HTR-8/SVneo (cell line): ENCODE data around the gene LITAF.
"Not testable (repeated sequence)": the region's sequence is repeated elsewhere in the genome, so short reads cannot be mapped to it uniquely, and the experiment has no call there.

Experiments
- DNase-seq: peaks from one replicate; pipeline ENCODE4 v3.0.0; 2011; ENCODE audit warnings: low spot score, mixed read lengths; ENCODE audit not compliant: insufficient read length
- FAIRE-seq: peaks from 2 replicates; lab custom pipeline; 2011; peaks lifted over from hg19 to GRCh38; lab: Jason Lieb, UNC

Gene LITAF

DNA sequence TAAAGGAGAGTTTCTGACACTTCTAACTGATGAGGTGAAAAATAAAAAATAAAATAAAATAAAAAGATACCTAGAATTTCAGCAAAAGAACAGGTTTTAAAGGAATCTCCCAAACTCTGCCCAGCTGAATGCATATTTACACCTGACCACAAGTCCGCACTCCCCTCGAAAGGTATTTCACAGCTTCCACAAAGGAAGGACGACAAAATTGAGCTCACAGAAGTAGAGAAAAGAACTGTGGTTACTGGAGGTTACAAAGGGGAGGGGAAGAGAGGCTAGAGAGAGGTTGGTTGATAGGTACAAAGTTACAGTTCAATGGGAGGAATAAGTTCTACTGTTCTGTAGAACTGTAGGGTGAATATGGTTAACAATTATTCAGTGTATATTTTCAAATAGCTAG lies 5.0 kb downstream of the LITAF start:
- no peak for FAIRE-seq

GRCh38 chr16:11580451-11581086 lies 6.2 kb downstream of the LITAF start:
- DNase-seq (no peak), FAIRE-seq (no peak)

More for the DNA sequence above, 5.0 kb downstream of the LITAF start:
- DNase-seq, result no peak

DNA sequence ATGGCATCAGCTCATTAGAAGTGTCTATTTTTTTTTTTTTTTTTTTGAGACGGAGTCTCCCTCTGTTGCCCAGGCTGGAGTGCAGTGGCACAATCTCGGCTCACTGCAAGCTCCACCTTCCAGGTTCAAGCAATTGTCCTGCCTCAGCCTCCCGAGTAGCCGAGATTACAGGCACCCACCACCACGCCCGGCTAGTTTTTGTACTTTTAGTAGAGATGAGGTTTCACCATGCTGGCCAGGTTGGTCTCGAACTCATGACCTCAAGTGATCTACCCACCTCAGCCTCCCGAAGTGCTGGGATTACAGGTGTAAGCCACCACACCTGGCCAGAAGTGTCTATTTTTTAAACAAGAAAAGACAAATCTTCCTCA lies 9.4 kb downstream of the LITAF start:
- FAIRE-seq, DNase-seq: not testable (repeated sequence)

GRCh38 chr16:11576427-11577289 lies 10.1 kb downstream of the LITAF start:
- FAIRE-seq (peak; percentile 9), DNase-seq (no peak)

GRCh38 chr16:11575223-11575589 lies 11.5 kb downstream of the LITAF start:
- FAIRE-seq, result no peak
- no peak for DNase-seq

DNA sequence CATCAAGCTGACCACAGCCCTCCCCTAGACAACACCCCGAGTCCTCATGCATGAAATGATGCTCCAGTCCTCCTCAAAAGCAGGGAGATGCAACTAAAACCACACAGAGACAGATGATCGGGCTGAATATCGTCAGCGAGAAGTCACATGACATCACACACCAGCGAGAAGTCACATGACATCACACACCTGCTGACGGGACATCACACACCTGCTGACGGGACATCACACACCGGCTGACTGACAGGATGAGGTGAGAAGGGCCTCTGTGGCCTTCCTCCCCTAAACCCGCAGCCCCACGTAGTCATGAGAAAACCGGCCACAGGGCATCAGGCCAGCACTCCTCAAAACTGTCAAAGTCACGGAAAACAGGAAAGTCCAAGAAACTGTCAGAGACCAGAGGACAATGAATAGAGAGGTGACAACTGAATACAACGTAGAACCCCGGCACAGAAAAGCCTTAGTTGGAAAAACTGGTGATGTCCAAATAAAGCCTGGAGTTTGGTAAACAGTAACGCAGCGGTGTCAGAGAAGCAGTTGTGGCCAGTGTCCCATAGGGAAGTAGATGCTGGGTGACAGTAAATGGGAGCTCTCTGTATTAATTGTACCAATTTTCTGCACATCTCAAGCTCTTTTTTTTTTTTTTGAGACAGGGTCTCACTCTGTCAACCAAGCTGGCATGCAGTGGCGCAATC lies 14.3 kb downstream of the LITAF start:
- peak; percentile 52 for FAIRE-seq
- no peak for DNase-seq

GRCh38 chr16:11571549-11571948 lies 15.2 kb downstream of the LITAF start:
- no peak for FAIRE-seq
- DNase-seq, result no peak

DNA sequence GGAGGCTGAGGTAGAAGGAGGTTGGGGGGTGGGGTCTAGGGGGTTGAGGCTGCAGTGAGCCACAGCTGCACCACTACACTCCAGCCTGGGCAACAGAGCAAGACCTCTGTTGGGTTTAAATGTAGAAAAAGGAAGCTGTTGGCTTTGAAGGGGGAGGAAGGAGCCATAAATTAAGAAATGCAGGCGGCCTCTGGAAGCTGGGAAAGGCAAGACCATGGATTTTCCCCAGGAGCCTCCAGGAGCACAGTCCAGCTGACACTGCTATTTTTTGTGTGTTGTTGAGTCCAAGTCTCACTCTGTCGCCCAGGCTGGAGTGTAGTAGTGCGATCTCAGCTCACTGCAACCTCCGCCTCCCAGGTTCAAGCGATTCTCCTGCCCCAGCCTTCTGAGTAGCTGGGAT lies 15.9 kb downstream of the LITAF start:
- FAIRE-seq (no peak), DNase-seq (no peak)

DNA sequence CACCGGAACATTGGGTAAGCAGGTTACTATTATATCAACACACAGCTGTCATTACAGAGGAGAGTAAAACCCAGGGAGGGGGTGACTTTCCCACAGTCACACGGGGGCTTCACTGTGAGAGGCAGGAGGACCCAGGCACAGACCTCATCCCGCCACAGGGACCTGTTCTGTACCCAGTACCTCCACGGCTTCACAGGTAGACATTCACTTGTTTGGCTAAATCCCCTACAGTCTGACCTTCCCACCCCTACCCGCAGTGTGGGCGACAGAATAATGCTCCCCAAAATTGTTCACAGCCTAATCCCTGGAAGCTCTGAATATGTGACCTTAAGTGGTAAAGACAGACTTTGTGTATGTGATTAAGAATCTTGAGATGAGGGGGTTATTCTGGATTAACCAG lies 16.5 kb downstream of the LITAF start:
- DNase-seq (no peak), FAIRE-seq (no peak)

DNA sequence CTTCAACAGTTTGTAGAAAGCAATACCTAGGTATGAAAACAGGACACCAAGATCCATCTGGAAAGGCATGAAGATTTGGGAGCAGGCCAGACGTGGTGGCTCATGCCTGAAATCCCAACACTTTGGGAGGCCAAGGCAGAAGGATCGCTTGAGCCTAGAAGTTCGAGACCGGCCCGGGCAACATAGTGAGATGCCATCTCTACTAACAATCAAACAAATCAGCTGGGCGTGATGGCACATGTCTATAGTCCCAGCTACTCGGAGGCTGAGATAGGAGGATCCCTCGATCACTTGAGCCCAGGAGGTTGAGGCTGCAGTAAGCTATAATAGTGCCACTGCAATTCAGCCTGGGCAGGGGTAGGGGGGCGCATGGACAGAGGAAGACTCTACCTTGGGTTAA lies 20.3 kb downstream of the LITAF start:
- no peak for FAIRE-seq
- DNase-seq, result no peak

GRCh38 chr16:11565665-11566064 lies 21.1 kb downstream of the LITAF start:
- no peak for DNase-seq
- no peak for FAIRE-seq

DNA sequence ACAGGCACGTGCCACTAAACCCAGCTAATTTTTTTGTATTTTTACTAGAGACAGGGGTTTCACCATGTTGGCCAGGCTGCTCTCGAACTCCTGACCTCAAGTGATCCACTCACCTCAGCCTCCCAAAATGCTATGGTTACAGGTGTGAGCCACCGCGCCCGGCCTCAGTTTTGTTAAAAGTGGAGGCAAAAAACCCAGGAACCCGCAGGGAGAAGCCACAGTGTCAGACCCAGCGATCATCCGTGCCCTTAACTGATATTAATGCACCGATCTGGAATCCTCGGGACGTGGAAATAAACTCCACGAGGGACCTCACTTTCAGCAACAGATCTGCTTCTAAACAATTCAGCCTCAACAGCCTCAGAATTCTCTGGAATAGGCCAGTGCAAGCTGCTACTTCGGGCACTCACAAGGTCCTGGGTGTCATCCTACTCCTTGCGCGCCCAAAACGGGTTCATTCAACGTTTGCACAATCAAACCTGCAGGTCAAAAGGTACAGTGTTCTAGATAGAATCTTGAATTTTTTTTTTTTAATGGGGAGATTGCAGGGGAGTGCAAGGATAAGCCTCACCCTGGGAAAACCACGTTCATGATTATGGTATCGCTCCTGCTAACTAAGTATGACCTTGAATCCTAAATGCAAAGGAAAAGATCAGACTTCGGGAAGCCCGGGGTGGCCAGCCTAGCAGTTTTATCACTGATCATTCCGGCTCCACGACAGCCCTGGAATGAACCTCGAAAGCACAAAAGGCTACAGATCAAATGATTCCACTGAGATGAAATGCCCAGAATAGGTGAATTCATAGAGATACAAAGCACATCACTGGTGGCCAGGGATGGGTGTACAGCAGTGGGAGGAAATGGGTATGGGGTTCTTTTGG lies 22.4 kb downstream of the LITAF start:
- DNase-seq, result no peak
- no peak for FAIRE-seq

DNA sequence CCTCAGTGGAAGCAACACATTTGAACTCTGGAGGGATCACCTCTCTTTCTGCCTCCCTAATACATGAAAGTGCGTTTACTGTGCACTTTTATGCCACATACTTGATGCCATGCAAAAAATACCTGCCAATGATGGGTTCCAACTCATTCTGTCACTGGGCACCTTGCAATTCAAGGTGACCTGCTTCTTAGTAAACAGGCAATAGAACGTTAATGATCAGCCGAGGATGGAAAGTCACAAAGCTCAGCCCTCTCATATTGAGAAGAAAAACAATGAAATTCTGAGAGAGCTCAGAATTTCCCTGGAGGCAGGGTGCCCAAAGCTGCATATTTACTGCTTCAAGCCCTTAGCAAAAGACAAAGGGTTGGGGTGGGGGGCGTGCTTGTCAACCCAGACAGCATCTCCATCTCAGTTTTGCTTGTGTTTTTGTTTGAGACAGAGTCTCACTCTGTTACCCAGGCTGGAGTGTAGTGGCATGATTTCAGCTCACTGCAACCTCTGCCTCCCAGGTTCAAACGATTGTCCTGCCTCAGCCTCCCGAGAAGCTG lies 23.2 kb downstream of the LITAF start:
- DNase-seq (no peak), FAIRE-seq (no peak)

DNA sequence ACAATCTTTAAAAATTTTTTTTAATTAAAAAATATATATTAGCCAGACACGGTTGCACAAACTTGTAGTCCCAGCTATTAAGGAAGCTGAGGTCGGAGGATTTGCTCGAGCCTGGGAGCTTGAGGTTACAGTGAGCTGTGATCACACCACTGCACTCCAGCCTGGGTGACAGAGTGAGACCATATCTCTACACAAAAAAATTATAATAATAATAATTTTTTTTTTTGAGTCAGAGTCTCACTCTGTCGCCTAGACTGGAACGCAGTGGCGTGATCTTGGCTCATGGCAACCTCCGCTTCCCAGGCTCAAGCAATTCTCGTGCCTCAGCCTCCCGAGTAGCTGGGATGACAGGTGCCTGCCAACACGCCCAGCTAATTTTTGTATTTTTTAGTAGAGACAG lies 23.8 kb downstream of the LITAF start:
- no peak for FAIRE-seq
- no peak for DNase-seq

- FAIRE-seq (no peak), DNase-seq (no peak)
Measured at GRCh38 chr16:11562411-11562810, 24.3 kb downstream of the LITAF start.

- FAIRE-seq (no peak), DNase-seq (no peak)
Measured at GRCh38 chr16:11561856-11562255, 24.9 kb downstream of the LITAF start.

DNA sequence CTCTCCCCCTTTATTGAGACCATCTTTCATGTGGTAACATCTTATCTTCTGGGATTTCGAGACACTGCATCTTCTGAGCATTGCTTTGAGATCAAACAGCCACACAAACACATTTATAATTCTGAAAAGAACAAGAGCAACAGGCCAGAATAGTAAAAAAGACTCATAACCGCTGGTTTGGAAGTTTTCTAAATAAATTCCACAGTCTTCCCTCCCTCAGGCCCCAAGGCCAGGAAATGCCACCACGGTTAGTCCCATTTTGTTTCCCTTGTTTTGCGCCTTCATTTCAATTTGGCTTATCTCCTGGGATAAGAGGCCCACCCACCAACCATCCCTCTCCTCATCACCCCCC lies 25.3 kb downstream of the LITAF start:
- FAIRE-seq (no peak), DNase-seq (no peak)

DNA sequence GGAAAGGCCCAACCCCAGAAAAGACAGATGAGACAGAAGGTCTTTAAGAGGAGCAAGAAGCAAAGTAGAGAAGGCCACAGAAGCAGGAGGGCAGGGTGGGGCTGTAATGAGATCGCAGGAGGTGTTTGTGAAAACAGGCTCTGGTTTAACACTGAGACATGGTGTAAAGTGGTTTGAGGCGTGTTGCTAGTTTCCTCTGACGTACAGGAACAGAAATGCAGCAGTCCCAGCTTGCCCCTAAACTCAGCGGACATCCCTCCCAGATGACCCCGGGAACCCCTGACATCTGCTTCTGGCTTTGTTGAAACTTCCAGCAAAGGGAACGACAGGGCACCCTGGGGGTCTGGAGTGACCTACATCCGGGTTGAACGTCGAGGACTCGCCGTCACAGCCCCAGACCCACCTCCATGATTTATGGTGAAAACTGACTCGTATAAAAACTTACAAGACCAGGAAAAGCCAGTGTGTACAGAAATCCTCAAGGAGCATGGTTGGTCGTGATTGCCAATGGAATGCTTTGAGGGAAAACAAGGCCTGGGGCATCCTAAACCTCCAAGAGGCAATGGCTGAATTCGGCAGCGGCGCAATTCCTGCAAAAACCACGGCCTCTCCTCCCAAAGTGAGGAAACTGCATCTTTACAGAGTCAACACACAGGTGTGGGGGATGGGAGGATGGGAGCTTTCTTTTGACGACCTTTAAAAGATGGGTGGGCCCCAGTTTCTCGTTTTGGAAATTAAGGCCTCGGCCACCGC lies 25.8 kb downstream of the LITAF start:
- no peak for FAIRE-seq
- DNase-seq, result no peak

DNA sequence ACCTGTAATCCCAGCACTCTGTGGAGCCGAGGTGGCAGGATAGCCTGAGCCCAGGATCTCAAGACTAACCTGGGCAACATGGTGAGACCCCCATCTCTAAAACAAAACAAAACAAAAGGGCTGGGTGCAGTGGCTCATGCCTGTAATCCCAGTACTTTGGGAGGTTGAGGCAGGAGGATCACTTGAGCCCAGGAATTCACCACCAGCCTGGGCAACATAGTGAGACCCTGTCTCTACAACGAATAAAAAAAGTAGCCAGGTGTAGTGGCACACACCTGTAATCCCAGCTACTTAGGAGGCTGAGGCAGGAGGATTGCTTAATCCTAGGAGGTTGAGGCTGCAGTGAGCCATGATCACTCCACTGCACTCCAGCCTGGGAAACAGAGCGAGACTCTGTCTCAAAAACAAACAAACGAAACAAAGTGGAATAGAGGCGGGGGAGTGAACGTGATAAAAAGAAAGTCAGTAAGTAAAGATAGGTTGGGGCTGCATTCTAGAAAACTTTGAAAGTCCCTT lies 28.4 kb downstream of the LITAF start:
- not testable (repeated sequence) for FAIRE-seq, DNase-seq
